IMR-90 (cell line): ENCODE data around the gene NTNG2.

Experiments
- CHD1 ChIP-seq: IDR thresholded peaks from 2 replicates; pipeline ENCODE4 v1.6.1; 2012; ENCODE audit warnings: low read depth, low read length, improper control_type of control experiment
- MAFK ChIP-seq: IDR thresholded peaks from 2 replicates; pipeline ENCODE4 v1.6.1; 2012; ENCODE audit warnings: low read depth, low read length, improper control_type of control experiment
- MXI1 ChIP-seq: IDR thresholded peaks from 2 replicates; pipeline ENCODE4 v1.6.1; 2012; ENCODE audit warnings: low read depth, mild to moderate bottlenecking, low read length, moderate library complexity, borderline replicate concordance
- NFE2L2 ChIP-seq: fragments of 150-350 bp; IDR thresholded peaks from 2 replicates; pipeline ENCODE4 v1.6.1; 2016; ENCODE audit warnings: low read depth, mild to moderate bottlenecking, low read length
- POLR2A ChIP-seq: IDR thresholded peaks from 2 replicates; pipeline ENCODE4 v1.6.1; 2012; ENCODE audit warnings: mild to moderate bottlenecking, low read depth, low read length
- RAD21 ChIP-seq: IDR thresholded peaks from 2 replicates; pipeline ENCODE4 v1.6.1; 2012; ENCODE audit warnings: low read length, improper control_type of control experiment
- RCOR1 ChIP-seq: IDR thresholded peaks from 2 replicates; pipeline ENCODE4 v1.6.1; 2012; ENCODE audit warnings: mild to moderate bottlenecking, low read length, improper control_type of control experiment; ENCODE audit not compliant: insufficient replicate concordance
- RFX5 ChIP-seq: IDR thresholded peaks from 2 replicates; pipeline ENCODE4 v1.8.0; 2012; ENCODE audit warnings: low read depth, mild to moderate bottlenecking, low read length, moderate library complexity
- TF ChIP-seq, protein P1 (sequence below): conservative IDR thresholded peaks from 2 replicates; pipeline ENCODE4 v1.5.1; 2012; ENCODE audit warnings: mild to moderate bottlenecking, low read depth, low read length, improper control_type of control experiment

DNA sequence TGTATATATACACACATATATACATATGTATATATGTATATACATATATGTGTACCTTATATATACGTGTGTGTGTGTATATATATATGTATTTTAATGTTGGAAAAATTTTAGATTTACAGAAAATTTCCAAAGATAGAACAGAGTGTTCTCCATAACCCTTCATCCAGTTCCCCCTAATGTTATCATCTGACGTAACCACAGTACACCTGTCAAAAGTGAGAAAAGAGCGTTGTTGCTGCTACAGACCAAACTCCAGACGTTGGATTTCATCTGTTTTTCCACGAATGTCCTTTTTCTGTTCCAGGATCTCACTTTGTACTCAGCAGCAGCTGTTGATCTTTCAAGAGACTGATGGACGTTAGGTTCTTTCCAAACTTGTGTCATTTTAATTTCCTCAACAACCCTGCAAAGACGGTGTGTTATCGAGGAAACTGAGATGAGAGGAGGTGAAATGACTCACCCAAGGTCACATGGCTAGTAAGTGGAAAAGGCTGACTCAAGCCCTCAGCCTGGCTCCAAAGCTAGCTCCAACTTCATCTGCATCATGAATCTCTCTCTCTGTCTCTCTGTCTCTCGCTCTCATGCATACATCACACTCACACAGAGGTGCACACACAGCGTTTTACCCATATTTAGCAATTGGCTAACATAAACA is 17.0 kb upstream of the NTNG2 start:
- no peak for TF ChIP-seq CHD1
- TF ChIP-seq RCOR1, result no peak
- TF ChIP-seq, protein P1, sequence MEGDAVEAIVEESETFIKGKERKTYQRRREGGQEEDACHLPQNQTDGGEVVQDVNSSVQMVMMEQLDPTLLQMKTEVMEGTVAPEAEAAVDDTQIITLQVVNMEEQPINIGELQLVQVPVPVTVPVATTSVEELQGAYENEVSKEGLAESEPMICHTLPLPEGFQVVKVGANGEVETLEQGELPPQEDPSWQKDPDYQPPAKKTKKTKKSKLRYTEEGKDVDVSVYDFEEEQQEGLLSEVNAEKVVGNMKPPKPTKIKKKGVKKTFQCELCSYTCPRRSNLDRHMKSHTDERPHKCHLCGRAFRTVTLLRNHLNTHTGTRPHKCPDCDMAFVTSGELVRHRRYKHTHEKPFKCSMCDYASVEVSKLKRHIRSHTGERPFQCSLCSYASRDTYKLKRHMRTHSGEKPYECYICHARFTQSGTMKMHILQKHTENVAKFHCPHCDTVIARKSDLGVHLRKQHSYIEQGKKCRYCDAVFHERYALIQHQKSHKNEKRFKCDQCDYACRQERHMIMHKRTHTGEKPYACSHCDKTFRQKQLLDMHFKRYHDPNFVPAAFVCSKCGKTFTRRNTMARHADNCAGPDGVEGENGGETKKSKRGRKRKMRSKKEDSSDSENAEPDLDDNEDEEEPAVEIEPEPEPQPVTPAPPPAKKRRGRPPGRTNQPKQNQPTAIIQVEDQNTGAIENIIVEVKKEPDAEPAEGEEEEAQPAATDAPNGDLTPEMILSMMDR, result no peak
- no peak for TF ChIP-seq NFE2L2
- TF ChIP-seq POLR2A, result no peak
- TF ChIP-seq RAD21, result no peak
- no peak for TF ChIP-seq MXI1
- peak; percentile 34; the same call in 1 of the 2 replicates for TF ChIP-seq MAFK
- no peak for TF ChIP-seq RFX5
